Caco-2 (cell line): ENCODE measurements around the gene NPB. TPM values are rescaled to one million over a fixed set of nuclear protein-coding genes. Genes with fewer than 3 reads are reported as not detected.
A peak's percentile ranks its signal among the peaks of the same experiment; 100 is the strongest.

ENCODE experiments used
- BruUV-seq: library from RNA; stranded (reverse); fragments of 400-500 nt; replicated peaks from 2 replicates; lab custom pipeline; 2021; lab: Mats Ljungman, UMichigan
- CTCF ChIA-PET: fragments of 300-600 bp; sonication (Branson Sonifier 250); formaldehyde crosslinking; loops from one replicate; lab custom pipeline; 2022; ENCODE audit warnings: antibody characterized with exemption; lab: Charles Lee
- POLR2A ChIA-PET: fragments of 300-600 bp; sonication (Branson Sonifier 250); formaldehyde crosslinking; loops from one replicate; lab custom pipeline; 2022; ENCODE audit warnings: antibody characterized with exemption; lab: Charles Lee
- DNase-seq, 2 experiments: peaks; one replicate each; pipeline versions ENCODE4 v3.0.0 to v3.0.0-alpha.2; 2020 to 2022
- H3K27me3 ChIP-seq: replicated peaks from 2 replicates; pipeline ENCODE4 v1.6.0; 2011; ENCODE audit warnings: low read length; ENCODE audit not compliant: control insufficient read depth, insufficient read depth
- H3K36me3 ChIP-seq: 2 replicates; pipeline ENCODE4 v1.5.1; 2011; ENCODE audit warnings: low read length; ENCODE audit not compliant: control insufficient read depth, insufficient read depth
- H3K4me1 ChIP-seq: fragments of 250-450 bp; sonication (Bioruptor Pico); 2 replicates; pipeline ENCODE4 v1.5.1; 2020; ENCODE audit warnings: mild to moderate bottlenecking
- H3K4me3 ChIP-seq: 2 replicates; pipeline ENCODE4 v1.5.1; 2011; ENCODE audit warnings: low read depth, mild to moderate bottlenecking, control low read depth, low read length
- H3K9me3 ChIP-seq: fragments of 250-450 bp; sonication (Bioruptor Pico); 2 replicates; pipeline ENCODE4 v1.5.1; 2020; ENCODE audit warnings: mild to moderate bottlenecking, moderate library complexity
- H3K27ac Mint-ChIP-seq: one replicate; pipeline ENCODE4 v1.8.0; 2022; ENCODE audit warnings: mixed read lengths; ENCODE audit not compliant: unreplicated experiment
- H3K27me3 Mint-ChIP-seq: one replicate; pipeline ENCODE4 v1.8.0; 2022; ENCODE audit warnings: mixed read lengths; ENCODE audit not compliant: insufficient read depth, unreplicated experiment
- H3K36me3 Mint-ChIP-seq: one replicate; pipeline ENCODE4 v1.8.0; 2022; ENCODE audit warnings: mild to moderate bottlenecking, mixed read lengths; ENCODE audit not compliant: insufficient read depth, unreplicated experiment
- H3K4me1 Mint-ChIP-seq: one replicate; pipeline ENCODE4 v1.8.0; 2022; ENCODE audit warnings: low read depth, mixed read lengths; ENCODE audit not compliant: unreplicated experiment
- H3K4me3 Mint-ChIP-seq: one replicate; pipeline ENCODE4 v1.8.0; 2022; ENCODE audit warnings: mild to moderate bottlenecking, moderate library complexity, mixed read lengths; ENCODE audit not compliant: unreplicated experiment
- H3K9me3 Mint-ChIP-seq: one replicate; pipeline ENCODE4 v1.8.0; 2022; ENCODE audit warnings: mixed read lengths; ENCODE audit not compliant: unreplicated experiment
- CTCF ChIP-seq, 2 experiments: fragments of 200-600 bp in 1 of 2; IDR thresholded peaks; 1 replicate in 1 of 2; 2 replicates in 1 of 2; pipeline versions ENCODE4 v1.5.1 to v1.8.0; 2011 to 2022; ENCODE audit warnings: antibody characterized with exemption in 1 of 2, control low read depth in 1 of 2, inconsistent platforms in 1 of 2, low read depth in 1 of 2, low read length in 1 of 2, mild to moderate bottlenecking in 1 of 2, moderate library complexity in 1 of 2; ENCODE audit not compliant: insufficient read depth in 1 of 2, severe bottlenecking in 1 of 2, unreplicated experiment in 1 of 2
- intact Hi-C: fragments of 100-400 bp; cut with micrococcal nuclease; formaldehyde crosslinking; loops from one replicate; pipeline ENCODE4 v1.10.0; 2022; ENCODE audit not compliant: unreplicated experiment
- total RNA-seq: library from RNA; stranded (reverse); gene quantifications from 2 replicates; pipeline ENCODE4 v1.2.3, GENCODE V29; 2022

Gene NPB
- total RNA-seq, 1 experiment from 2014 or later: 0.68 TPM

GRCh38 chr17:81858170-81858966 is 43.7 kb upstream of the NPB start:
- Mint-ChIP-seq H3K4me1 (peaks cover 16% of the 10 kb centered on the region), H3K36me3 (peaks cover 98% of the 10 kb centered on the region), H3K27me3 (no peaks in the 10 kb centered on the region), H3K9me3 (no peaks in the 10 kb centered on the region), H3K27ac (peak overlapping the region; percentile 94), H3K4me3 (peak overlapping the region; percentile 89)
- no peak for TF ChIP-seq CTCF (IDR thresholded peaks at IDR 0.05; ENCODE audit: insufficient read depth in 1 of 2, low read depth in 1 of 2, low read length in 1 of 2, severe bottlenecking in 1 of 2, unreplicated experiment in 1 of 2)
- intact Hi-C loops: no loop called here
- POLR2A ChIA-PET: interaction anchor here (0.8 kb wide), 1 partner anchor 25 kb away, joined by 8 read pairs; the partner anchor contains the start of gene MCRIP1
- no TSS peak for BruUV-seq
- H3K9me3 ChIP-seq: no peaks in the 10 kb centered on the region
- H3K36me3 ChIP-seq: peaks cover 8% of the 10 kb centered on the region
- CTCF ChIA-PET: interaction anchor here (0.5 to 1.2 kb wide), 2 partner anchors 37 to 189 kb away, joined by 3 to 4 read pairs; no protein-coding TSS in a partner anchor
- H3K4me3 ChIP-seq: peak overlapping the region; percentile 84
- no peaks in the 10 kb centered on the region for H3K27me3 ChIP-seq
- peaks cover 17% of the 10 kb centered on the region for H3K4me1 ChIP-seq
- DNase-seq: no peak

DNA sequence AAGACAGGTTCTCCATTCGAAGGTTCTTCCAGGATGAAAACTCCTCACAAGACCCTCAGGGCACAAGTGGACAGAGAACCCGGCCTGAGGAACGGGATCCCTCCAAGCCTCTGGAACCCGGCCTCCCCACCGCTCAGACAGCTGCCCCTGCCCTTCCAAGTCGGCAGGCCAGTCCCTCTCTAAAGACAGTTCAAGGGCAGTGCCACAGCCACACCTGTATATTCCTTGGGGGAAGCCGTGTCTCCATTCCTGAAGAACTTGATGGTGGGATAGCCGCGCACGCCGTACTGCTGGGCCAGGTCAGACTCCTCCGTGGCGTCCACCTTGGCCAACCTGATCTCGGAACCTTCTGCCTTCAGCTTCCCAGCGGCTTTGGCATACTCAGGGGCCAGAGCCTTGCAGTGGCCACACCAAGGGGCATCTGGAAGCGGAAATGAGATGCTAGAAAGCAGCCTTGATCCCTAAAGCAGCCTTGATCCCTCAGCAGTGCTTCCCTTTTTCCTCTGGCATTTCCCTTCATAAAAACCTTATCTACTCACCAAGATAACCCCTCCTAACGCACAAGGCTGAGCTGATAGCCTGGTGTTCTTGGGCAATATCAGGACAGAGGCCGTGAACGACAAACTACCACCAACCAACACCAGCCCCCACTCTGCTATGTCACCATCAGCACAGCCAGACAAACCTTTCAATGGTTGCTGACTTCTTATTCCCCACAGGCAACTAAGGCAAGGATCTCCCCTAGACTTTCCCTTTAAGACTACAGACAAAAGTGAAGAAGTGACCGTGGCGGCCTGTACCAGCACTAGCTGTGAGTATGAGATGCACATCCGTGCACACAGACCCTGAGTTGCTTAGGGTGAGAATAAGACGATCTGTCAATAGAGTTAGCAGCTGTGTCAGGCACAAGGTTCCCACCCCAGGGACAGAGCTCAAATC is 42.8 kb upstream of the NPB start:
- no peak for TF ChIP-seq CTCF (IDR thresholded peaks at IDR 0.05; ENCODE audit: insufficient read depth in 1 of 2, low read depth in 1 of 2, low read length in 1 of 2, severe bottlenecking in 1 of 2, unreplicated experiment in 1 of 2)
- POLR2A ChIA-PET: interaction anchor here (0.6 to 0.8 kb wide), 3 partner anchors 18 to 26 kb away, joined by 4 to 8 read pairs (median 4); partner anchors contain the start of gene MCRIP1
- TSS peak; percentile 54 for BruUV-seq
- peak in 1 of 2 experiments; percentile 37 for DNase-seq
- Mint-ChIP-seq H3K27me3 (no peaks in the 10 kb centered on the region), H3K4me3 (peak overlapping the region; percentile 89), H3K9me3 (no peaks in the 10 kb centered on the region), H3K36me3 (peaks cover 98% of the 10 kb centered on the region), H3K4me1 (peaks cover 18% of the 10 kb centered on the region), H3K27ac (peak overlapping the region; percentile 94)
- peaks cover 17% of the 10 kb centered on the region for H3K4me1 ChIP-seq
- H3K36me3 ChIP-seq: peaks cover 8% of the 10 kb centered on the region
- CTCF ChIA-PET: interaction anchor here (0.5 to 1.2 kb wide), 2 partner anchors 37 to 190 kb away, joined by 3 to 4 read pairs; no protein-coding TSS in a partner anchor
- H3K9me3 ChIP-seq: no peaks in the 10 kb centered on the region
- H3K27me3 ChIP-seq: no peaks in the 10 kb centered on the region
- intact Hi-C loops: no loop called here
- peak overlapping the region; percentile 84 for H3K4me3 ChIP-seq
